Measurements from ENCODE around the gene DMBT1.

DMBT1 gene

DNA sequence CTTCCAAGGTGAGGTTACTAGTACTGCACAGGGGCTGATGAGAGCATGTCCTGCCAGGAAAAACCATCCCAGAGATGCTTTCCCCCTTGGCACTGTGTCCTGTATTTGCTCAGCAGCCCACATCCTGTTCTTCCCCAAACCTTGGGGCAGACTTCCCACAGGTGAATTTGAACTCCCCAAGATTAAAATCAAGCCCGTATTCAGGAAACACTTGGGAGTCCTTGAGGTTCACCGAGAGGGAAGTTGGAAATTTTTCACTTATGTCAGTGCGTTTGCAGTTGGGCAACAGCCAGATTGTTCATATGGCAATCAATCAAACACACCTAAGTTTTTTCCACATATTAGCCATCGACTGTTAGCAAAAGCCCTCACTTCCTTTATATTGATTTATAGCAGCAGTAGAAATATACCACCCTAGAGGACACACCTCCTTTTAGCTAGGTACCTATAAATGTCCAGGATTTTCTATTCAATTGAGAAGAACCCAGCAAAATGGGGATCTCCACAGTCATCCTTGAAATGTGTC is at the start of gene DMBT1:
DMBT1 (plus strand) TSS at position 476 of the 526 bp plus-strand sequence; CDS start at position 493, 17 bp downstream.
- DNase-seq, result no peak

DNA sequence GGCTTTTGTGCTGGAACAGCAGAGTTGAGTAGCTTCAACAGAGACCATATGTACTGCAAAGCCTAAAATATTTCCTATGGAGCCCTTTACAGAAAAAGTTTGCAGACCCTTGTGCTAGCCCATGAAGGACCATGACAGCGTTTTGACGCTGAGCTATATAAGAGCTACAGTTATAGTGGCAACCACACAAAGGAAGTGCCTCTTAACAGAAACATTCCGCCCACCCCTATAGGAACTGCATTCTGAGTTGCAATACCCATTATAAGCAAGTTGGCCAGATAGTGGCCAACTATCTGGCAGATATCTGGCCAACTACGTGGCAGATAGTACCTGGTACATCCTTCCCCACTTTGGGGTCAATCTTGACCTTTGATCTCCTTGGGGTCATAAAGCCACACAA is 47.5 kb upstream of the DMBT1 start:
- no peak for DNase-seq

DNA sequence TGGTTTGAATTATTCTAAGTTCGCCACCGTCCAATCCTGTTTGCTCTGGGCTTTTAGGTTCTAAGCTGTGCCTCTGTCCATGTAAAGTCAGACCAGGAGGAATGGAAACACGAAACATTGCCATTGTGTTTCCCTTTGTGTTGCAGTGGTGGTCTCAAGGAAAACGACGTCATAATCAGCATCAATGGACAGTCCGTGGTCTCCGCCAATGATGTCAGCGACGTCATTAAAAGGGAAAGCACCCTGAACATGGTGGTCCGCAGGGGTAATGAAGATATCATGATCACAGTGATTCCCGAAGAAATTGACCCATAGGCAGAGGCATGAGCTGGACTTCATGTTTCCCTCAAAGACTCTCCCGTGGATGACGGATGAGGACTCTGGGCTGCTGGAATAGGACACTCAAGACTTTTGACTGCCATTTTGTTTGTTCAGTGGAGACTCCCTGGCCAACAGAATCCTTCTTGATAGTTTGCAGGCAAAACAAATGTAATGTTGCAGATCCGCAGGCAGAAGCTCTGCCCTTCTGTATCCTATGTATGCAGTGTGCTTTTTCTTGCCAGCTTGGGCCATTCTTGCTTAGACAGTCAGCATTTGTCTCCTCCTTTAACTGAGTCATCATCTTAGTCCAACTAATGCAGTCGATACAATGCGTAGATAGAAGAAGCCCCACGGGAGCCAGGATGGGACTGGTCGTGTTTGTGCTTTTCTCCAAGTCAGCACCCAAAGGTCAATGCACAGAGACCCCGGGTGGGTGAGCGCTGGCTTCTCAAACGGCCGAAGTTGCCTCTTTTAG is 46.3 kb upstream of the DMBT1 start:
- DNase-seq, result no peak

DNA sequence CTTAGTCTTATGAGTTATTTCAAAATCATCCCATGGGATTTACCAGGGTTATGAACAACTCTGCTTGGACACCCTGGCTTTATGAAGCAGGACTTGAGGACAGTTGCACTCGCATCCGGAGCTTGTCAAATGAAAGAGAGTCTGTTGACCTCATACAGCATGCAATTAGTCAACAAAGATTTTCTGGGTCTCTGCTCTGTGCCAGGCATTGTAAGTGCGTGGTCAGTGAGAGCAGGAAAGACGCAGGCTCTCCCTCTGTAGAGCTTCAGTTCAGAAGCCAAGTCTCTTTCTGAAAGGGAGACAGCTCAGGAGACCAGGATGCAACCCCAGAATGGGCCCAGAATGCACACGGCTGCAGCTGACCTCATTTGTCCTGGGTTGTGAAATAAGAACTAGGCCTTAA is 45.5 kb upstream of the DMBT1 start:
- no peak for DNase-seq

DNA sequence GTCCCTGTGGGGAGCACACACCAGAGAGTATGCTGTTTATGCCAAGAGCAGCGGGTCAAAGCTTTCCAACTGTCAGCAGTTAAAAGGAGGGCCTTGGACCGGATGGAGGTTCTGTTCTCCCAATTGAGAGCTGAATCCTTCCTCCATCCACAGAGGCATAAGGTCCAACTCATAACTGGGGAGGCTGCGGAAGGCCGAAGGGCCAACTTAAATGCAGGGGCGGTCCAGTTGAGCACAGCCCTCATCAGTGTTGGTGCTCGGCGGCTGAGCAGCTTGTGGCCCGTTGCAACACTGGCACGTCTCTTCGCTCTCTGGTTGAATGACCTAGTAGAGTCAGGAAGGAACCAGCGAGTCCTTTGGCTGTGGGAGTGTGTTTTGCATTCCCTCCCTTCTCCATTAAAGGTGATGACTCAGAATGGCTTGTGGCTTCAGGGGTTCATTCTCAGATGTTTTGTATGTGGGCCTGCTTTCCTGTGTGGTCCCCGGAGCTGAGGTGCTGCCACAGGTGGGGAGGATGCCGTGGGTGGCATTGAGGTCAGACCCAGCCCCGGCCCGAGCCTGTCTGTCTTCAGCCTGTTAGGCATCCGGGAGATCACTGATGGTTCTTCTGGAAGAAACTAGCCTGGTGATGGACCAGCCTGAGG is 44.8 kb upstream of the DMBT1 start:
- no peak for DNase-seq

DNA sequence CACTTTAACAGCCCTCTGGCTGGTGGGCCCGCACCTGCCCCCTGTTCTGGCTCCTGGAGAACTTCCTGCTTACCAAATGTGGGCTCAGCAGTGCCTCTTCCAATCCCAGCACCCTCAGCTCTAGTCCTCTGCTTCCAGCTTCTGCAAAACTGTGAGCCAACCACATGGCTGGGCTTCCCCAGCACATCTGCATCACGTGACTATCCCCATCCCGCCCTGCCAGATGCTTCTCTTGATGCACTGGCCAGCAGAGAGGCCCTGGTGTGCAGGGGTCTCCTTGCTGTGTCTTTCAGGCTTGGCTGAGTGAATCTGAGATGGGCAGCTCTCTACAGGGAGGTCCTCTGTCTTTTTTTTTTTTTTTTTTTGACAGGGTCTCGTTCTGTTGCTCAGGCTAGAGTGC is 43.8 kb upstream of the DMBT1 start:
- no peak for DNase-seq

DNA sequence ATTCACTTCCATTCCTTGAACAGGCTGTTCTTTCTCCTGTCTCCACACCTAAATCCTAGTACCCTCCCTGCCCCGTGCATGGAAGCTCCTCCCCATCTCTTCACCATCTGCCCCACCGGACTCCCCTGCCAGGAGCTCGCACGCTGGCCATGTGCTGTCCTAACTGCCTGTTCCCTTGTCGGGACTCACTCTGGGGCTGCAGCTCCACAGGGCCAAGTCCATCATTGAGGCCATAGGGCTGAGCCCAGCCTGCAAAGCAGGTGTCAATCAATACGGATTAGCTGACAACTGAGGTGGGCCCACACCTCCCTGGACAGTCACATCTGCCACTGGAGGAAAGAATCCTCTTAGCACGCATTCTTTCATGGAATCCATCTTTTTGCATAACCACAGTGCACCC is 41.4 kb upstream of the DMBT1 start:
- DNase-seq, result no peak

DNA sequence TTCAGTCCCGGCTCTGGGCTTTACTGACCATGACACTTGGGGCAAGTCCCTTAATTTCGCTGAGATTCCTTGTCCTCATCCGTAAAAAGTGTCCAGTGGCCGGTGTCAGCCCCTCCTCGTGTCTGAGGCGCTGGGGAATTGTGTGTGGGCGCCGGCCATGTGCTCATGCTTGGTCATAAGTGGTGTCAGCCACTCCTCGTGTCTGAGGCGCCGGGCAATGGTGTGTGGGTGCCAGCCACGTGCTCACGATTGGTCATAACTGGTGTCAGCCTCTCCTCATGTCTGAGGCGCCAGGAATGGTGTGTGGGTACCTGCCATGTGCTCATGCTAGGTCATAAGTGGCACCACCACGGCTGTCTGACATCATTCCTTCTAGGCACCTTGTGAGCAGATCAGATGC is 40.7 kb upstream of the DMBT1 start:
- no peak for DNase-seq

DNA sequence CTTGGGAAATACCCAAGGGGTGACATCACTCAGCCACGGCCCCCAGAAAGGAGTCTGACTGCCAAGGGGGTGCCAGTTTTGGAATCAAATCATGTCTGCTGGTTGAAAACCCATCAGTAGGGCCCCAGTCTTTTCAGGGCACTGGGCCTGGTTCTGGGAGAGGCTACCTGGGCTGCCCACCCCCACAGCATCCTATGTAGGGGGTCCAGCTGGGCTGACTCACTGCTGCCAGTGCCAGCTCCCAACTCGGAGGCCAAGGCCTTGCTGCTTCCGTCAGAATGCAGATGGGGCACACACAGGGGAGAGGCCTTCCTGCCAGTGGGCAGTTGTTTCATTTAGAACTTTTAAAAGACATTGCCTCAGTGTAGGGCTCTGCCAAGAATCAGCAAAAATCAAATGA is 39.5 kb upstream of the DMBT1 start:
- no peak for DNase-seq

DNA sequence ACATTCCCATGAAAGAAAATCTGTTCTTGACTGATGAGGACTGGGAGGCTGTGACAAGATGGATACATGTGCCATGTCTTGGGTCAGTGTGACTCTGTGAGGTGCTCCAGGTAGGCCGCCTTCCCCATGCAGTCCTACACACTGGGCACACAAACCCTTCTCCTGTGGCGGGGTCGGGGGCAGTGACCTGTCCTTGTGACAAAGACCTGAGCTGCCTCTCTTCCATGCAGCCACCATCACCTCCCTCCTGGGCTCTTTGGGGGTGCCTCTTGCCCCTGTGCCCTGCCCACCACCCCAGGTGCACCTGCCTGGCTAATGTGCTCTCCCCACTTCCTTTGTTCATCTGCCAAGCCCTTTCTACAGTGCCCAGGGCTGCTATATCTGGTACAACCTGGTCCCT is 35.7 kb upstream of the DMBT1 start:
- no peak for DNase-seq

DNA sequence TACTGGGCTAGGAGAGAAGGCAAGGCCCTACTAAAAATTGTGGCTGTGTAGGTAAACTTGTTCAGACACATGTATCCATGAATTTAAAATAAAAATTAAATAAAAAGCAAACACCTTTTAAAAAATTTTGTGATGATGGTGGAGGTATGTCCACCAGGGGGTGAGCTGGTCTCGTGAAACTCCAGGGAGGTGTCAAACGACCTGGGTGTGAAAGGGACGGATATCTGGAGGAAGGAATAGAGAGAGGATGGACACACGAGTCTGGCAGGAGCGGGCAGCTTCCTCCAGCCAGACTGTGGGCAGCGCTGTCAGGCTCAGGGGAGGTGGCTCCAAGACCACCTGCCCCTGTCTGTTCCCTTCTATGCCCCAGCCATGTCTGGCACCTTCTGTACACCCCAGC is 34.8 kb upstream of the DMBT1 start:
- DNase-seq, result no peak

DNA sequence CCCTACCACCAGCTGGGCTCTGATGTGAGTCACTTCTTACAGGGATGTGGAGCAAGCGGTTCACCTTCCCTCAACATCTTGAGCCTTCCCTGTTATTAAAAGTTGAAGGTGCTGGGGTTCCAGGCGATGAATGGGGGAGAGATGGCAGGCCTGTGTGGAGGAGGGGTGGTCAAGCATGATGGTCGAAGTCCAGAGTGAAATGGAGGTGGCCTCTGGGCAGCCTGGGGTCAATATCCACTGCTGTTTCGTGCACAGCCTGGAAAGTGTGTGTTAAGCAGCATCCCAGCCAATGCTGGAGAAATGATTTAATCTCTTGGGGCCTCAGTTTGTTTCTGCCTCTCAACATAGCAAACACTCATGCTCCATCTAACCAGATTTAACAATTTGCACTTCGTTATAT is 33.7 kb upstream of the DMBT1 start:
- DNase-seq, result no peak

DNA sequence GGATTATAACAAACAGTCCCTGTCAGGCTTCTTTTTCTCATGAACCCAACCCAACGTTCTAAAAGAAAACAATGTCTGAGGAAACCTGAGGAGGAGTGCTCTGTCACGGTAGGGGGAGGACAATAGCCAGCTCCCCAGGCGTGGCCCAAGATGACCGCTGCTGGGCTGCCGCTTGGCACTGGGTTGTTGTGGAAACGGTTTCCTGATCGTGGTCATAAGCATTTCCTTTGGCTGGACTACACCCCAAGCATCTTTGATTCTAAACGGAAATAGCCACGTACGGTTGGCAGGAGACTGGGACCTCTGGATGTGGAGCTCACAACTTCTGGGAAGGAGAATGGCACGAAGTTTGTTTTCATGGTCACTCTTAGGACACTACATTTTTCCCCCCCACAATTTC is 30.4 kb upstream of the DMBT1 start:
- DNase-seq, result no peak

DNA sequence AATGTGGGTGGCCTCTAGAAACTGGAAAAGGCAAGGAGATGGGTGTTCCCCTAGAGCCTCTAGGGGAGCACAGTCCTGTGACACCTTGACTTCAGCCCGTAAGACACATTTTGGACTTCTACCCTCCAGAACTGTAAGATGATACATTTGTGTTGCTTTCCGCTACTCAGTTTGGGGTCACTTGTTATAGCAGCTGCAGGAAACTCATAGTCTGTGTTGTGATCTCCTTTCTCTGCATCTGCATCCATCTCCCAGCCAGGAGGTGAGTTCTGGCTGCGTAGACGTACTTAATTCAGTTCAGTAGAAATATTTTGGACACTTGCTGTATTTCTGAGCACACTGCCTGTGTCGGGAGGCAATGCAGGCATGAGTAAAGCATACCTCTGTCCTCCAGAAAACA is 29.3 kb upstream of the DMBT1 start:
- no peak for DNase-seq

DNA sequence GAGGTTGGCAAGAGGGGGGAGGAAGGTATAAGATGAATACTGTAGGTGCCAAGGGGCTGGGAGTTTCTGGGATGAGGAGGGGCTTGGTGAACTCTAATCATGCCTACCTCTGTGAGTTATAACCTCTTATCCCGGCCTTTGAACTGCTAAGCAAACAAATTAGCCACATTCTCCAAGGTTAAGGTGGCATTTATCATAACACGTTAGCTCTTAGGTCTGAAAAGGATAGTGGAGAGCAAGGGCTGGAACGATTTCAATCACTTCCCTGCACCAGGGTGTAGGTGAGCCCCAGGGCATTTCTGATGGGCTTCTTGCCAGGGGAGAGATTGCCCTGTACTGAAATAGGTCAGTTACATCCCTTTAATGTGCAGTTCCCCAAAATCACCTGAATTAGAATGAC is 28.6 kb upstream of the DMBT1 start:
- no peak for DNase-seq

DNA sequence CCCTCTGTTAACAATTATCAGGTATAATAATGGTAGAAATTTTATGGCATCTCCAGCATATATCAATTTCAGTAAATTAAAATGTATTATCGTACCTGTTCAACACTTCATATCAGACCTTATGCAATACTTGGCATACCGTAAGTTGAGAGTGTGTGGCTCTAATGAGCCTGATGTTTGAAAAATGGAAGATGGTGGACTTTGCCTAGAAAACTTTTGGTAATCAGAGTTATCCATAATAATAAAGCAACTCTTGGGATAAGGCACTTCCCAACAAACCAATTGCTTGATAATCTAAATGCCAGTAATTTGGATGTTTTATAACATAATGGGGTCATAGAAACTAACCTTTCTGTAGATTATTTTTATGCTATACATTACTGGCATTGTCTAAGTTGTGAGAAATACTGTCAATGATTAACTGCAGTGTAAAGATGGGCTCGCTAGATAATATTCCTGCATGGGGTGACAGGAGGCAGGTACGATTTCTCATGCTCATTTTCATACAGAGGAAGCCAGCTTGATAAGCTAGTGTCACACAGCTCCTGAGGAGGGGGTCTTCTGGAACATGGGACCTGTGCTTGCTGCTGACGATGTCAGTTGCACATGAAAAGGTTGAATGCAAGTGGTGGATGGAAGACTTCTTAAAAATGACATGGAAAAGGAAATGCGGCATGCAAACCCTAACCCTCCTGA is 27.8 kb upstream of the DMBT1 start:
- DNase-seq, result no peak

DNA sequence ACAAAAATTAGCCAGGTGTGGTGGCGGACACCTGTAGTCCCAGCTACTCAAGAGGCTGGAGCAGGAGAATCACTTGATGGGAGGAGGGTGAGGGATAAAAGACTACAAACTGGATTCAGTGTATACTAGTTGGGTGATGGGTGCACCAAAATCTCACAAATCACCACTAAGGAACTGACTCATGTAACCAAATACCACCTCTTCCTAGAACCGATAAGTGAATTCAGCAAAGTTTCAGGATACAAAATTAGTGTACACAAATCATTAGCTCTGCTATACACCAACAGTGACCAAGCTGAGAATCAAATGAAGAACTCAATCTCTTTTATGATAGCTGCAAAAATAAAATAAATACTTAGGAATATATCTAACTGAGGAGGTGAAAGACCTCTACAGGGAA is 23.0 kb upstream of the DMBT1 start:
- DNase-seq, result no peak

DNA sequence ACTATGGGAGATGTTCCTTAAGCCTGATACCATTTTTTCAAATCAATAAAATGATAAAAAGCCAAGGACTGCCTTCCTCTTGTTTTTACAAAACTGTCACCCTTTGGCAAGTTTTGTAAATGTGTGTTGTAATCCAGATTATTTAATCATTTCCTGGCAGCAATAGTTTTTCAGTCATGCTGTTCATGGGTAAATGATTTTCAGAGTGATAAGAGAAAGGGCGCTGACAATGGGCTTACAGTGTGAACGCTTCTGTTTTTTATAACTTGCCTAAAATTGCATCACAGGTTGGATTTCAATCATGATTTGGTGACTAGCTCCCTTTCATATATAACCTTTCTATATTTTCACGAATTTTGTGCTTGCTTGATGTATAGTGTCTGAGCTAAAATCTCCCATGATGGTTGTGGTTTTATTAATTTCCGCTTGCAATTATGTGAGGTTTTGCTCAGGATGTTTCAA is 19.0 kb upstream of the DMBT1 start:
- DNase-seq, result no peak

DNA sequence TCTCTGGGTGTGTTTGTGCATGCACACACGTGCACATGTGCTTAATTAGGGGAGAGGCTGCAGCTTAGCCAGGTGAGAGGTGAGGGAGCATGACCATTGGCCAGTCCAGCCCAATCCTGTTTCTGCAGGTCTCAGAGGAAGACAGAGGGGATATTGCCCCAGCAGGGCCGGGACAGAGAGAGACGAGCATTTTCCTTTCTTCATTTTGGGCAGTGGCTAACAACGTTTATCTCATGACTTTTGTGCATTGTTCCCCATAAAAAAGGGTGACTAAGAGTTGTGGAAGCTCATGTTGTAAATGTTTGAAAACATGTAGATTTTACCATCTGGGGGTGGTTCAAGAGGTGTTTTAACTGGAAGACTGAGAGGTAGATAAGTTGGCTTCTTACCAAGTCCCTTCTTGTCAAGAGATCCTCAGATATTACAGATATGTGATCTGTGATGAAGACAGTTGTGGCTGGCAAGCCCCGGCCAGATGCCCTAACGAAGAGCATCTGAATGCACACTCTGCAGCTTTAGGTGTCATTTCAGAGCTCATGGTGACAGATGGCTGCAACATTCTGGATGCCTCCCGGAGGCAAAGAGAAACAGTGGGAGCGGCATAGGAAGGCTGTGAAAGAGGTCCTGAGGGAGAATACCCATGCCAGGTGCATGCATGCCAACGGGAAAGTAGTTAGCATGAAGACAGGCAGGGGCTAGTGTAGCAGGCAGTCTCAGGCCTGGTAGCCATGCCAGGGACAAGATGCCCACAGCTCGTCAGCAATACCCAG is 16.7 kb upstream of the DMBT1 start:
- DNase-seq, result no peak

DNA sequence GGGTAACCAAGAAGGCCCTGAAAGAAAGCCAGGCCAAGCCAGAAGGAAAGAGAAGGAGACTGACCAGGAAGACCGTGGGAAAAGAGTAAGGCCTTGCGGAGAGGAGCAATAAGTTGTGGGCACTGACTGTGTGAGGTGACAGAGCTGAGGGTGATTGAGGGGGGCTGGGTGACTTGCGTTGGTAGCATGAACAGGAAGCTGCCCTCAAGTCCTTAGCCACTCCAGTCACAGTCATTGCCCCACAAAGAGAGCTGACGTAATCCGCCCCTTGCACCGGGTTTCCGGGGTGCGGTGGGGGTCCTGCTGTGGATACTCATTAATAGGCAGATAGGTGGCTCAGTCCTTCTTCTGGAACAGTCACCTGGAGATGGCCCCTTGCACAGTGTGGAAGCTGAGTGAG is 16.1 kb upstream of the DMBT1 start:
- DNase-seq, result no peak

DNA sequence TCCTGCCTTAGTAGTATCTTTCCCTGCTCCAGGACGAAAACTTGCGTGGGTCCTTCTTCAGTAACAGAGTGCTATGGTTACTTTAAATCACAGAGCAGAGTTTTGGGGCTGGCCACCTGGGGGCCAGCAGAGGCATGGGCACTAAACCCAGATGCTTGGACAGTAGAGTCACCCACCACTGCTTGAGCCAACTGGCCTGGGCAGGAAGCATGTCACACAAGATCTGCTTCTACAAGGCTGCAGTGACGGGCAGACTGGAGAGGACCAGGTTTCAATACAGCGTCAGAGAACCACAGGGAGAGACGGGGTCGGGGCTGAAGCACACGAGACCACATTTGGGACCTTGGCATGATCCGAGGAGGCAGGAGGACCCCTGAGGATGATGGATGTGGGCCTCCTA is 14.3 kb upstream of the DMBT1 start:
- no peak for DNase-seq

DNA sequence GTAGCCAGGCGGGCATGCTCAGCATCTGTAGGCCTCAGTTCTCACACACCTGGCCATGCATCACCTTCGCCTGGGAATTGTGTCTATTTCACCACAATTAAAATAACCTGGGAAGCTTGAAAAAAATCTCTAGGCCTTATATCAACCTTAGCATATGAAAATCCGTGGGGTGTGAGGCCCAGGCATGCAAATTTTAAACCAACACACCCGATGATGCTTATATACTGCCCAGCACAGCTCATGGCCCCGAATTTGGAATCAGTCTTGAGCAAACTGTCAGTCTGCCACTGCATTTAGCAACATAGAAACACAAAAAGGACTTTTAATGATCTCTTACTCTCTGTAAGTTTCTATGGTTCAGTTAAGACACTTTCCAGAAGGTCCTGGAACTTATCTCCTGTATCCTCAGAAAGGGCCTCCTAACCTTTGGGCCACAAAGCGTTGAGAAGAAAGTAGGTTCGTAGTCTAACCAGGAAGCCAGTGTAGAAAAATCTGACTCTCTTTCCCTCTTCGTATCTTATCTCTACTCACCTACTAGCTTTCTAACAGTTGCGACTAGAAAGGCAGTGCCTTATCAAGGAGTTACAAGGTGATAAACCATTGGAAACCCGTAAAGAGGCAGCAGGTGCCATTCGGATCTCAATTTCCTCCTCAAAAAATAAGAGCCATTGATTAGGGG is 12.0 kb upstream of the DMBT1 start:
- DNase-seq, result no peak

Measured in NCI-H1930 (cell line).